ENCODE measurements around the gene RGS10. TPM values are rescaled to one million over a fixed set of nuclear protein-coding genes. Genes with fewer than 3 reads are reported as not detected.

Gene RGS10
- total RNA-seq, 1 experiment from 2014 or later: 16.6 TPM

DNA sequence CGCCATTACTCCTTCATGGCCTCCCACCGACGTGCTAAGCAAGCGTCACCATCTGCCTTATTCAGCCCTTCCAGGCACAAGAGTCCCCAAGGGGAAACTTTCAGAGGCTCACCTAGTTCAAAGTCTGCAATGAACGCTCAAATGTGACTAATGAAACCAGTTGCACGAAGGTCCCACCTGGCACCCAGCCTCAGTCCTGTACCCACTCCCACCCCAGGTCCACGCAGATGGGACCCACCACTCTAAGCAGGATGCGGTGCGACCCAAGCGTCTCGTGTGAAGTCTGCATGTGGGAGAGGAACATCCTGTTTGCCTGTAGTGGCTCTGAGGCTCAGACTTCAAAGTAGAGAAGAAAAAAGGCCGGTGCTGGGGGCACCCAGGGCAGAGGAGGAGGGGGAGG, 40.3 kb downstream of the RGS10 start:
- Histone ChIP-seq H3K4me3 (ENCODE audit: low read depth, low read length, poor library complexity, severe bottlenecking) (no peak overlapping the region), H3K36me3 (ENCODE audit: insufficient read depth, low read length, poor library complexity, severe bottlenecking) (no peaks in the 10 kb centered on the region), H3K27ac (ENCODE audit: low read depth, low read length, poor library complexity, severe bottlenecking) (no peak overlapping the region), H3K4me1 (ENCODE audit: insufficient read depth, low read length, poor library complexity, severe bottlenecking) (peaks cover 17% of the 10 kb centered on the region), H3K27me3 (replicated peaks; ENCODE audit: insufficient read depth, low read depth, low read length, poor library complexity) (no peaks in the 10 kb centered on the region), H3K9me3 (ENCODE audit: low read depth, low read length, poor library complexity, severe bottlenecking) (no peaks in the 10 kb centered on the region)
- ChIA-PET CTCF (no interaction called here), POLR2A (ENCODE audit: low non-redundant PET) (no interaction called here)
- no peak for TF ChIP-seq EZH2 (IDR thresholded peaks at IDR 0.05; ENCODE audit: borderline replicate concordance, low read depth, low read length, poor library complexity, severe bottlenecking)
- TF ChIP-seq, protein P1, sequence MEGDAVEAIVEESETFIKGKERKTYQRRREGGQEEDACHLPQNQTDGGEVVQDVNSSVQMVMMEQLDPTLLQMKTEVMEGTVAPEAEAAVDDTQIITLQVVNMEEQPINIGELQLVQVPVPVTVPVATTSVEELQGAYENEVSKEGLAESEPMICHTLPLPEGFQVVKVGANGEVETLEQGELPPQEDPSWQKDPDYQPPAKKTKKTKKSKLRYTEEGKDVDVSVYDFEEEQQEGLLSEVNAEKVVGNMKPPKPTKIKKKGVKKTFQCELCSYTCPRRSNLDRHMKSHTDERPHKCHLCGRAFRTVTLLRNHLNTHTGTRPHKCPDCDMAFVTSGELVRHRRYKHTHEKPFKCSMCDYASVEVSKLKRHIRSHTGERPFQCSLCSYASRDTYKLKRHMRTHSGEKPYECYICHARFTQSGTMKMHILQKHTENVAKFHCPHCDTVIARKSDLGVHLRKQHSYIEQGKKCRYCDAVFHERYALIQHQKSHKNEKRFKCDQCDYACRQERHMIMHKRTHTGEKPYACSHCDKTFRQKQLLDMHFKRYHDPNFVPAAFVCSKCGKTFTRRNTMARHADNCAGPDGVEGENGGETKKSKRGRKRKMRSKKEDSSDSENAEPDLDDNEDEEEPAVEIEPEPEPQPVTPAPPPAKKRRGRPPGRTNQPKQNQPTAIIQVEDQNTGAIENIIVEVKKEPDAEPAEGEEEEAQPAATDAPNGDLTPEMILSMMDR (conservative IDR thresholded peaks at IDR 0.05; ENCODE audit: low read depth, low read length): no peak
- intact Hi-C loops (cut with micrococcal nuclease; ENCODE audit: unreplicated experiment): no loop called here
- no peak for DNase-seq (ENCODE audit: low spot score)
- BruUV-seq (replicated peaks): no TSS peak

DNA sequence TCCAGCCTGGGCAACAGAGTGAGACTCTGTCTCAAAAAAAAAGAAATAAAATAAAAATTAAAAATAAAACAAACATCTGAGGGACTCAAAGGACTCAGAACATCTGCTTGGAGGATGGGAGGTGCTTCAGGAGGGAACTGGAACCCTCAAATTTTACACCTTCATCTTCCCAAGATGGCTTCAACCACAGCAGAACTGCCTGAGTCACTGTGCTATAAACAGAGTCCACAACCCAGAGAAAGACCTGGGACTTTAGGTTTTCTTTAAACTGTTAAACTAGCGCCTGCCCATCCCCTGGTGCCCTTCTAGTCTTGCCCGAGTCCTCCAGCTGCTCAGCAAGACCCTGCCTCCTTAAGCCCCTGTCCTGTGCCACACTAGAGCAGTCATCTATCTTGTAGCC, 40.8 kb downstream of the RGS10 start:
- DNase-seq (ENCODE audit: low spot score): no peak
- Histone ChIP-seq H3K4me3 (ENCODE audit: low read depth, low read length, poor library complexity, severe bottlenecking) (no peak overlapping the region), H3K4me1 (ENCODE audit: insufficient read depth, low read length, poor library complexity, severe bottlenecking) (peaks cover 17% of the 10 kb centered on the region), H3K9me3 (ENCODE audit: low read depth, low read length, poor library complexity, severe bottlenecking) (no peaks in the 10 kb centered on the region), H3K36me3 (ENCODE audit: insufficient read depth, low read length, poor library complexity, severe bottlenecking) (no peaks in the 10 kb centered on the region), H3K27ac (ENCODE audit: low read depth, low read length, poor library complexity, severe bottlenecking) (no peak overlapping the region), H3K27me3 (replicated peaks; ENCODE audit: insufficient read depth, low read depth, low read length, poor library complexity) (no peaks in the 10 kb centered on the region)
- POLR2A ChIA-PET (ENCODE audit: low non-redundant PET): no interaction called here
- BruUV-seq (replicated peaks): no TSS peak
- CTCF ChIA-PET: no interaction called here
- intact Hi-C loops (cut with micrococcal nuclease; ENCODE audit: unreplicated experiment): no loop called here
- TF ChIP-seq EZH2 (IDR thresholded peaks at IDR 0.05; ENCODE audit: borderline replicate concordance, low read depth, low read length, poor library complexity, severe bottlenecking): no peak
- TF ChIP-seq, protein P1 (conservative IDR thresholded peaks at IDR 0.05; ENCODE audit: low read depth, low read length): no peak

DNA sequence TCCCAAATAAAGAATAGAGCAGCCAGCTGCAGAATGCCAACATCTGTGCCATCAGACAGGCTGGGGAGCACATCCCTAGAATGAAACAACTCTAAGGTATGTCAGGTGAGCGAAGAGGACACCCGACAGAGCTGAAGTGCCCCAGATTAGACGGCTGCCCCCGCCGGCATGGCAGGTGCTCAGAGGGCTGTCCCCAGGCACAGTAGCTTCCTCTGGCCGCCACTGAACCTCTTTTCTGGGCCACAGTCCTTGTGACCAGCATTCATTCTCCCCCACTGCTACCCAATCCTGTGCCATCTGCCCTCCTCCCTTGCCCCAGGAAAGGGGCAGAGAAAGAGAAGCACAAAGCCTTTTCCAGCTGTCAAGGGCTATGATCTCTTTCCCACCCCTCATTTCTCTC, 41.7 kb downstream of the RGS10 start:
- no TSS peak for BruUV-seq (replicated peaks)
- Histone ChIP-seq H3K27me3 (replicated peaks; ENCODE audit: insufficient read depth, low read depth, low read length, poor library complexity) (no peaks in the 10 kb centered on the region), H3K36me3 (ENCODE audit: insufficient read depth, low read length, poor library complexity, severe bottlenecking) (no peaks in the 10 kb centered on the region), H3K9me3 (ENCODE audit: low read depth, low read length, poor library complexity, severe bottlenecking) (no peaks in the 10 kb centered on the region), H3K27ac (ENCODE audit: low read depth, low read length, poor library complexity, severe bottlenecking) (no peak overlapping the region), H3K4me3 (ENCODE audit: low read depth, low read length, poor library complexity, severe bottlenecking) (no peak overlapping the region), H3K4me1 (ENCODE audit: insufficient read depth, low read length, poor library complexity, severe bottlenecking) (peaks cover 17% of the 10 kb centered on the region)
- intact Hi-C loops (cut with micrococcal nuclease; ENCODE audit: unreplicated experiment): no loop called here
- ChIA-PET POLR2A (ENCODE audit: low non-redundant PET) (no interaction called here), CTCF (no interaction called here)
- no peak for DNase-seq (ENCODE audit: low spot score)
- no peak for TF ChIP-seq EZH2 (IDR thresholded peaks at IDR 0.05; ENCODE audit: borderline replicate concordance, low read depth, low read length, poor library complexity, severe bottlenecking)
- TF ChIP-seq, protein P1 (conservative IDR thresholded peaks at IDR 0.05; ENCODE audit: low read depth, low read length): no peak
